K562 (cell line): ENCODE results near the gene RHOT1. TPM values are rescaled to one million over a fixed set of nuclear protein-coding genes. Genes with fewer than 3 reads are reported as not detected.

Experiments
- GATAD2B ChIP-seq: fragments of 450-650 bp; IDR thresholded peaks from 2 replicates; pipeline ENCODE4 v1.6.1; 2017; ENCODE audit warnings: mild to moderate bottlenecking, borderline replicate concordance
- LEF1 ChIP-seq: fragments of 450-650 bp; IDR thresholded peaks from 2 replicates; pipeline ENCODE4 v1.6.1; 2016; ENCODE audit warnings: mild to moderate bottlenecking
- MTA1 ChIP-seq: fragments of 450-650 bp; IDR thresholded peaks from 2 replicates; pipeline ENCODE4 v1.6.1; 2017; ENCODE audit warnings: borderline replicate concordance
- NCOA4 ChIP-seq: fragments of 450-650 bp; IDR thresholded peaks from 2 replicates; pipeline ENCODE4 v1.6.1; 2018; ENCODE audit warnings: mild to moderate bottlenecking; ENCODE audit not compliant: partially characterized antibody
- POLR2A ChIP-seq: fragments of 450-650 bp; conservative IDR thresholded peaks from 2 replicates; pipeline ENCODE4 v1.6.1; 2016
- RREB1 ChIP-seq: fragments of 250-450 bp; sonication (Bioruptor Pico); IDR thresholded peaks from 2 replicates; pipeline ENCODE4 v1.4.0; 2020
- SAFB2 ChIP-seq: fragments of 200-400 bp; formaldehyde crosslinking; IDR thresholded peaks from 2 replicates; pipeline ENCODE4 v1.6.1; 2018; ENCODE audit warnings: borderline replicate concordance, low read length, low read depth, moderate library complexity; ENCODE audit not compliant: severe bottlenecking
- SUPT5H ChIP-seq: fragments of 450-650 bp; IDR thresholded peaks from 2 replicates; pipeline ENCODE4 v1.6.1; 2016
- TCF7L2 ChIP-seq: fragments of 150-350 bp; IDR thresholded peaks from 2 replicates; pipeline ENCODE4 v1.6.1; 2016; ENCODE audit warnings: low read depth, mild to moderate bottlenecking, low read length, moderate library complexity
- TRIM25 ChIP-seq: fragments of 450-650 bp; IDR thresholded peaks from 2 replicates; pipeline ENCODE4 v1.7.0; 2016; ENCODE audit warnings: borderline replicate concordance
- ZFPM2 ChIP-seq: fragments of 250-450 bp; sonication (Bioruptor Pico); IDR thresholded peaks from 2 replicates; pipeline ENCODE4 v1.5.1; 2022; ENCODE audit warnings: mild to moderate bottlenecking
- ZNF384 ChIP-seq: IDR thresholded peaks from 2 replicates; pipeline ENCODE4 v1.6.1; 2012; ENCODE audit warnings: low read depth, low read length, improper control_type of control experiment
- ZNF507 ChIP-seq: conservative IDR thresholded peaks from 2 replicates; pipeline ENCODE4 v1.6.1; 2017; ENCODE audit warnings: missing genetic modification characterization, missing compliant biosample characterization
- ZNF518B ChIP-seq: fragments of 250-450 bp; sonication (Bioruptor Pico); IDR thresholded peaks from 2 replicates; pipeline ENCODE4 v1.5.0; 2021; ENCODE audit warnings: mild to moderate bottlenecking, moderate library complexity
- ZNF561 ChIP-seq: fragments of 450-650 bp; formaldehyde crosslinking; conservative IDR thresholded peaks from 2 replicates; pipeline ENCODE4 v1.4.0; 2020; ENCODE audit warnings: mild to moderate bottlenecking, moderate library complexity
- ZNF639 ChIP-seq, 2 experiments: fragments of 200-800 bp in 1 of 2; sonication (Bioruptor generic) in 1 of 2; sonication (generic) in 1 of 2; formaldehyde crosslinking in 1 of 2; IDR thresholded peaks in 1 of 2; conservative IDR thresholded peaks in 1 of 2; 2 replicates each; pipeline versions ENCODE4 v1.5.0 to v1.6.1; 2016 to 2020; ENCODE audit warnings: missing compliant biosample characterization in 1 of 2, missing genetic modification characterization in 1 of 2, missing genetic modification reagents in 1 of 2
- polyA plus RNA-seq, 8 experiments: library from polyadenylated mRNA; depleted of rRNA in 4 of 8; stranded (reverse) in 5 of 8; unstranded in 3 of 8; fragments of >200 nt; fragmentation: Nextera tagmentation in 2 of 8; fragmentation: Illumina TruSeq in 1 of 8; extraction: Ambion mirVana in 2 of 8; extraction: Trizol in 1 of 8; gene quantifications; 2 replicates each; pipeline versions ENCODE4 v1.2.1 to v1.2.3, GENCODE V29; 2011 to 2014; ENCODE audit warnings: inconsistent platforms in 1 of 8, missing spikeins in 1 of 8
- total RNA-seq, 7 experiments: library from RNA; depleted of rRNA in 6 of 7; stranded (reverse); fragments of >200 nt in 6 of 7; fragmentation: Illumina TruSeq in 2 of 7; extraction: Trizol in 2 of 7; gene quantifications; 2 replicates each; pipeline versions ENCODE4 v1.2.1 to v1.2.3, GENCODE V29; 2011 to 2021; ENCODE audit warnings: low replicate concordance in 1 of 7

The RHOT1 gene
- total and polyA plus RNA-seq, 9 of the 15 experiments (the other 6 are each of a cell fraction or from before 2014, with no cell fraction given), result 23.0 to 101 (median 32.2) TPM

GRCh38 chr17:32127158-32127897 lies 15.0 kb upstream of the RHOT1 start (continued):
- TF ChIP-seq ZNF518B (no peak), ZNF384 (no peak), POLR2A (peak; percentile 70), NCOA4 (no peak), ZNF561 (CRISPR knock-in tag) (no peak), MTA1 (no peak), RREB1 (CRISPR knock-in tag) (no peak), TCF7L2 (no peak), ZNF507 (tag) (no peak), LEF1 (0 out of 2 replicates have a peak, but pooled peaks have one; percentile 34), SAFB2 (no peak), SUPT5H (peak; percentile 61), ZNF639 (CRISPR knock-in tag; conservative IDR thresholded peaks at IDR 0.05 in 1 of 2, IDR thresholded peaks at IDR 0.05 in 1 of 2) (peak in 1 of 2 experiments; percentile 52; a peak in 1 of 4 replicates), TRIM25 (no peak), ZFPM2 (no peak), GATAD2B (no peak)
